Measurements from ENCODE around the gene MEI1. TPM values are rescaled to one million over a fixed set of nuclear protein-coding genes. Genes with fewer than 3 reads are reported as not detected.

MEI1 gene
- polyA plus RNA-seq, 1 donor from 2014 or later, result not detected

GRCh38 chr22:41650821-41651220 lies 48.5 kb upstream of the MEI1 start:
- no peak overlapping the region for H3K4me3 ChIP-seq (ENCODE audit: low read length)
- no peak overlapping the region for H3K27ac ChIP-seq (ENCODE audit: low read length)
- H3K27me3 ChIP-seq (ENCODE audit: insufficient read depth, low read depth, low read length), result no peaks in the 10 kb centered on the region
- H3K9me3 ChIP-seq (ENCODE audit: low read length), result no peaks in the 10 kb centered on the region
- H4K20me1 ChIP-seq (ENCODE audit: insufficient read depth), result no peaks in the 10 kb centered on the region
- H3K4me2 ChIP-seq (ENCODE audit: low read length), result no peak overlapping the region
- no peak overlapping the region for H3K9ac ChIP-seq (ENCODE audit: low read length)
- no peaks in the 10 kb centered on the region for H3K79me2 ChIP-seq (replicated peaks; ENCODE audit: insufficient read depth, low read length)
- no peak overlapping the region for H2AFZ ChIP-seq (ENCODE audit: low read depth, low read length)
- H3F3A ChIP-seq (ENCODE audit: insufficient read depth, low read length, poor library complexity, severe bottlenecking), result no peaks in the 10 kb centered on the region
- TF ChIP-seq POLR2AphosphoS5 (IDR thresholded peaks at IDR 0.05), result no peak
- TF ChIP-seq CTCF (IDR thresholded peaks at IDR 0.05; ENCODE audit: poor library complexity, severe bottlenecking), result no peak
- TF ChIP-seq EP300 (conservative IDR thresholded peaks at IDR 0.05; ENCODE audit: poor library complexity, severe bottlenecking), result no peak
- TF ChIP-seq TAF1 (IDR thresholded peaks at IDR 0.05; ENCODE audit: low read depth), result no peak
- no peak for TF ChIP-seq MXI1 (conservative IDR thresholded peaks at IDR 0.05; ENCODE audit: poor library complexity, severe bottlenecking)
- no peak for TF ChIP-seq REST (IDR thresholded peaks at IDR 0.05; ENCODE audit: borderline replicate concordance)
- no peak for TF ChIP-seq SMC3 (conservative IDR thresholded peaks at IDR 0.05; ENCODE audit: poor library complexity)
- no peak for TF ChIP-seq RAD21 (conservative IDR thresholded peaks at IDR 0.05)
- TF ChIP-seq EZH2 (IDR thresholded peaks at IDR 0.05; ENCODE audit: borderline replicate concordance, insufficient read depth, low read length, poor library complexity, severe bottlenecking), result no peak
- peaks cover 4% of the 10 kb centered on the region for H3K36me3 ChIP-seq (ENCODE audit: insufficient read depth, low read length)
- H3K9me2 ChIP-seq (ENCODE audit: insufficient read depth, low read length), result no peaks in the 10 kb centered on the region

DNA sequence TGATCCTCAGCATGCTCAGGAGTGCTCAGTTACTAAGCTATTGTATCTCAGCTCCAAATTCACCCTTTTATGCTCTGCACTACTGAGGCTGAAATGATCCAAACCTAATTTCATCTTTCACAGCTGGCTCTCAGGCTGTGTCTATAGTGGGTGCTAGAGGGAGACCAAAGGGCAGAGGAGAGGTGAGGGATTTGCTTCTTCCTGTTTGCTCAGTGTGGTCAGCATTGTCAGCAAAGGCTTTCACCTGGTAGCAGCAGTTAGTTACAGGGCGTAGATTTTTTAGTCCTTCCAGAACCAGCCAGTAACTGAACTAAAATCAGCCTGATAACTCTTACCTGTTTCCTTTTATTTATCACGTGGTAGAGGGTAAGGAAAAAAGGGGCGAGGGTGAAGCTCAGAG lies 45.0 kb upstream of the MEI1 start:
- H3F3A ChIP-seq (ENCODE audit: insufficient read depth, low read length, poor library complexity, severe bottlenecking), result no peaks in the 10 kb centered on the region
- no peak overlapping the region for H3K4me2 ChIP-seq (ENCODE audit: low read length)
- H2AFZ ChIP-seq (ENCODE audit: low read depth, low read length), result no peak overlapping the region
- no peak overlapping the region for H3K27ac ChIP-seq (ENCODE audit: low read length)
- H3K9me2 ChIP-seq (ENCODE audit: insufficient read depth, low read length), result no peaks in the 10 kb centered on the region
- no peak overlapping the region for H3K4me3 ChIP-seq (ENCODE audit: low read length)
- no peaks in the 10 kb centered on the region for H3K79me2 ChIP-seq (replicated peaks; ENCODE audit: insufficient read depth, low read length)
- no peak overlapping the region for H3K9ac ChIP-seq (ENCODE audit: low read length)
- no peaks in the 10 kb centered on the region for H3K9me3 ChIP-seq (ENCODE audit: low read length)
- TF ChIP-seq REST (IDR thresholded peaks at IDR 0.05; ENCODE audit: borderline replicate concordance), result no peak
- no peak for TF ChIP-seq RAD21 (conservative IDR thresholded peaks at IDR 0.05)
- no peak for TF ChIP-seq MXI1 (conservative IDR thresholded peaks at IDR 0.05; ENCODE audit: poor library complexity, severe bottlenecking)
- TF ChIP-seq EP300 (conservative IDR thresholded peaks at IDR 0.05; ENCODE audit: poor library complexity, severe bottlenecking), result no peak
- TF ChIP-seq CTCF (IDR thresholded peaks at IDR 0.05; ENCODE audit: poor library complexity, severe bottlenecking), result no peak
- no peak for TF ChIP-seq POLR2AphosphoS5 (IDR thresholded peaks at IDR 0.05)
- TF ChIP-seq SMC3 (conservative IDR thresholded peaks at IDR 0.05; ENCODE audit: poor library complexity), result no peak
- no peak for TF ChIP-seq EZH2 (IDR thresholded peaks at IDR 0.05; ENCODE audit: borderline replicate concordance, insufficient read depth, low read length, poor library complexity, severe bottlenecking)
- no peak for TF ChIP-seq TAF1 (IDR thresholded peaks at IDR 0.05; ENCODE audit: low read depth)
- no peaks in the 10 kb centered on the region for H4K20me1 ChIP-seq (ENCODE audit: insufficient read depth)
- peaks cover 4% of the 10 kb centered on the region for H3K36me3 ChIP-seq (ENCODE audit: insufficient read depth, low read length)
- no peaks in the 10 kb centered on the region for H3K27me3 ChIP-seq (ENCODE audit: insufficient read depth, low read depth, low read length)
